Natural killer cell (primary cell): ENCODE results near the gene ICAM2. TPM values are rescaled to one million over a fixed set of nuclear protein-coding genes. Genes with fewer than 3 reads are reported as not detected.

Source experiments
- ATAC-seq, 3 donors: fragments of 150-1000 bp in 2 of 3; fragments of 200-7000 bp in 1 of 3; cut with Tn5 transposase; 1 replicate in 1 of 3; 2 replicates in 2 of 3; pipeline ENCODE4 v1.10.0; 2021; ENCODE audit warnings: mild to moderate bottlenecking in 2 of 3, moderate library complexity in 2 of 3
- DNase-seq, 2 donors: peaks; one replicate each; pipeline versions ENCODE4 v3.0.0 to v3.0.0-alpha.2; 2013 to 2021; ENCODE audit warnings: mixed read lengths in 1 of 2
- H3K27ac ChIP-seq: one replicate; pipeline ENCODE4 v1.5.1; 2013; ENCODE audit warnings: mild to moderate bottlenecking, low read length
- H3K27me3 ChIP-seq: one replicate; pipeline ENCODE4 v1.6.1; 2013; ENCODE audit warnings: low read length; ENCODE audit not compliant: control insufficient read depth, insufficient read depth
- H3K36me3 ChIP-seq: one replicate; pipeline ENCODE4 v1.6.1; 2013; ENCODE audit warnings: low read length; ENCODE audit not compliant: control insufficient read depth, insufficient read depth
- H3K4me1 ChIP-seq: one replicate; pipeline ENCODE4 v1.6.1; 2013; ENCODE audit warnings: low read length; ENCODE audit not compliant: control insufficient read depth, insufficient read depth
- H3K4me3 ChIP-seq: one replicate; pipeline ENCODE4 v1.5.1; 2013; ENCODE audit warnings: low read length
- H3K9me3 ChIP-seq: one replicate; pipeline ENCODE4 v1.6.1; 2013; ENCODE audit warnings: low read length; ENCODE audit not compliant: control insufficient read depth, insufficient read depth
- H3K27ac Mint-ChIP-seq, 2 donors: one replicate each; pipeline ENCODE4 v1.8.0; 2022; ENCODE audit warnings: mild to moderate bottlenecking in 2 of 2, mixed read lengths in 2 of 2, moderate library complexity in 1 of 2
- H3K27me3 Mint-ChIP-seq, 2 donors: one replicate each; pipeline ENCODE4 v1.8.0; 2022; ENCODE audit warnings: low read depth in 2 of 2, mixed read lengths in 2 of 2
- H3K36me3 Mint-ChIP-seq: one replicate; pipeline ENCODE4 v1.8.0; 2022; ENCODE audit warnings: mixed read lengths
- H3K4me1 Mint-ChIP-seq, 2 donors: one replicate each; pipeline ENCODE4 v1.8.0; 2022; ENCODE audit warnings: mixed read lengths in 2 of 2
- H3K4me3 Mint-ChIP-seq: one replicate; pipeline ENCODE4 v1.8.0; 2022; ENCODE audit warnings: mild to moderate bottlenecking, moderate library complexity, mixed read lengths
- H3K9me3 Mint-ChIP-seq, 2 donors: one replicate each; pipeline ENCODE4 v1.8.0; 2022; ENCODE audit warnings: mixed read lengths in 2 of 2
- WGBS: methylation state at CpG from one replicate; pipeline ENCODE4 v1.1.7; 2013; ENCODE audit warnings: missing lambda C conversion rate; ENCODE audit not compliant: insufficient coverage; 5-methylcytosine and 5-hydroxymethylcytosine counted together
- intact Hi-C: fragments of 100-400 bp; cut with micrococcal nuclease; formaldehyde crosslinking; loops from one replicate; pipeline ENCODE4 v1.14.2; 2022
- total RNA-seq, 4 donors: library from RNA; stranded (reverse); fragments of 120-200 nt in 1 of 4; gene quantifications; one replicate each; pipeline versions ENCODE4 v1.2.3 to v1.2.4, GENCODE V29; 2013 to 2022
- TF ChIP-seq, protein P1 (sequence below): fragments of 200-600 bp; IDR thresholded peaks from one replicate; pipeline ENCODE4 v1.8.0; 2022; ENCODE audit warnings: antibody characterized with exemption

ICAM2 gene
- total RNA-seq, 3 donors from 2014 or later (not counting 1 experiment from before 2014, with no cell fraction given) = 73.2 to 91.0 (median 78.0) TPM

DNA sequence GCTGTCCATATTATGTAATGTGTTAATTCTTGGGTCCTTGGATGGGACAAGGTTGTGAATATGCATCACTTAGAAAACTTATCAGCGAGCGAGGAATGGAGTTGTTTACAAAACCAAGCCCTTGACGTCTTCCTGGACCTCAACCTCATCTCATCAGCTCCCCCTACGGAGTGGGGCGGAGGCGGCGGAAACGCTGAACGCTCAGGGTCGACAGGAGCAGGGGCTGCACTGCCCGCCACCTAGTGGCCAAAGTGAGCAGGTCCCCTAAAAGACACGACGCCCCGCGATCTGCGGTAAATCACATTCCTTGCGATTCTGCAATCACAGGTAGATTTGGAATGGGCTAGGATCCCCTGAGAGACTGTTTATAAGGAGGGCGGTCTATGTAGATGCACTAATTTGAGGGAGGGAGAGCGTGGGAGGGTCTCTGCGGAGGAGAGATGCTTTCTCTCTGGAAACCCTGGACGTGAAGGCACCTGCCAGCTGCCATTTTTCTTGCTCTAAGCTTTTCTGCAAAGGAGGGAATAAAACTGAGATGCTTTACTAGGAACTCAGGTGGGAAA lies 5.4 kb upstream of the ICAM2 start:
- ATAC-seq (peak; percentile 70 to 90 (median 78)), DNase-seq (peak; percentile 89 to 98)
- H3K27me3 ChIP-seq = no peaks in the 10 kb centered on the region
- H3K4me3 ChIP-seq = peak overlapping the region; percentile 7
- peak overlapping the region; percentile 98 to 100 for H3K27ac Mint-ChIP-seq
- no peaks in the 10 kb centered on the region for H3K27me3 Mint-ChIP-seq
- H3K4me1 Mint-ChIP-seq = peaks cover 48 to 51% of the 10 kb centered on the region in 2 donors
- no peaks in the 10 kb centered on the region for H3K36me3 Mint-ChIP-seq
- H3K27ac ChIP-seq = peak overlapping the region; percentile 96
- intact Hi-C loops = loop anchor here (1.0 to 5.0 kb wide), 7 partner anchors 10 to 236 kb away; partner anchors contain the start of gene TEX2
- H3K4me3 Mint-ChIP-seq = peak overlapping the region; percentile 93
- H3K9me3 Mint-ChIP-seq = no peaks in the 10 kb centered on the region
- TF ChIP-seq, protein P1, sequence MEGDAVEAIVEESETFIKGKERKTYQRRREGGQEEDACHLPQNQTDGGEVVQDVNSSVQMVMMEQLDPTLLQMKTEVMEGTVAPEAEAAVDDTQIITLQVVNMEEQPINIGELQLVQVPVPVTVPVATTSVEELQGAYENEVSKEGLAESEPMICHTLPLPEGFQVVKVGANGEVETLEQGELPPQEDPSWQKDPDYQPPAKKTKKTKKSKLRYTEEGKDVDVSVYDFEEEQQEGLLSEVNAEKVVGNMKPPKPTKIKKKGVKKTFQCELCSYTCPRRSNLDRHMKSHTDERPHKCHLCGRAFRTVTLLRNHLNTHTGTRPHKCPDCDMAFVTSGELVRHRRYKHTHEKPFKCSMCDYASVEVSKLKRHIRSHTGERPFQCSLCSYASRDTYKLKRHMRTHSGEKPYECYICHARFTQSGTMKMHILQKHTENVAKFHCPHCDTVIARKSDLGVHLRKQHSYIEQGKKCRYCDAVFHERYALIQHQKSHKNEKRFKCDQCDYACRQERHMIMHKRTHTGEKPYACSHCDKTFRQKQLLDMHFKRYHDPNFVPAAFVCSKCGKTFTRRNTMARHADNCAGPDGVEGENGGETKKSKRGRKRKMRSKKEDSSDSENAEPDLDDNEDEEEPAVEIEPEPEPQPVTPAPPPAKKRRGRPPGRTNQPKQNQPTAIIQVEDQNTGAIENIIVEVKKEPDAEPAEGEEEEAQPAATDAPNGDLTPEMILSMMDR = peak; percentile 97
- peaks cover 56% of the 10 kb centered on the region for H3K4me1 ChIP-seq
- H3K36me3 ChIP-seq = no peaks in the 10 kb centered on the region
- 2% methylated on average over 21 of the region's 21 CpGs for WGBS
- H3K9me3 ChIP-seq = no peaks in the 10 kb centered on the region

DNA sequence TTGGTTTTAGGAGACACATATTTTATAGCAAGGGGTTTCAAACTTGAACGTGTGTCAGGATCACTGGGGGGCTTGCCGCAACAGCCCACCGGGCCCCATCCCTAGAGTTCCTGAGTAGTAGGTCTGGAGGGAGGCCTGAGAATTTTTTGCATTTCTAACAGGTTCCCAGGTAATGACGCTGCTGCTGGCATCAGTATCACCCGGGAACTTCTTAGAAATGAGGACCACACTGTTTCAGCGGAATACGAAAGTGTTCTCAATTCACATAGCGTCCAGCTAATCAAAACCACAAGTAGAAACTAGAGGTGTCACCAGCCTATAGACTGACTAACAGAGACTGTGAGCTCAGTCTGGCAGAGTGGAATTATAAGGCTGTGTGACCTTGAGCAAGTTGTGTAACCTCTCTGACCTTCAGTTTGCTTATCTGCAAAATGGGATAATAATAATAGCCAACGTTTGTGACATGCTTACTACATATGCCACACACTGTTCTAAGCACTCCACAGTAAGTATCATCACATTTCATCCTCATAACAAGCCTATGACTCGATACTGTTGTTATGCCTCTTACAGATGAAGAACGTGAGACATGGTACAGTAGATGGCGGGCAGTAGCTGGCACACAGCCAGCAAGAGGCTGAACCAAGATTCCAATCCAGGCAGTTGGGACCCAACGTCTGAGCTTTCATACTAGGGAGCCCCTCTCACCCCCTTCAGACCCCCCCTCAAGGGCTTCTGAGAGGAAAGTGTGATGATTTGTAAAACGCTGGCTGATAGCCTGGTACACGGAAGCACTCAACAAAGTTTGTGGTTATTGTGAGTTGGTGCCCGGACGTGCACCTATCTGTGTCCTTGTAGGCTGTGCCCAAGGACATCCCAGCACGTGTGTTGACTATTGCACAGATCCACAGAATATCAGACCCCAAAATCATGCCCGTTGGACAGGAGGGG lies 4.6 kb upstream of the ICAM2 start:
- Mint-ChIP-seq H3K4me1 (peaks cover 51 to 54% of the 10 kb centered on the region in 2 donors), H3K9me3 (no peaks in the 10 kb centered on the region), H3K36me3 (no peaks in the 10 kb centered on the region), H3K27ac (peak overlapping the region; percentile 98 to 100), H3K4me3 (peak overlapping the region; percentile 93), H3K27me3 (no peaks in the 10 kb centered on the region)
- H3K36me3 ChIP-seq = no peaks in the 10 kb centered on the region
- peak; percentile 61 to 75 for DNase-seq
- TF ChIP-seq, protein P1 = no peak
- H3K27me3 ChIP-seq = no peaks in the 10 kb centered on the region
- peak overlapping the region; percentile 96 for H3K27ac ChIP-seq
- peaks cover 57% of the 10 kb centered on the region for H3K4me1 ChIP-seq
- WGBS = 37% methylated on average over 16 of the region's 19 CpGs
- H3K4me3 ChIP-seq = no peak overlapping the region
- peak; percentile 32 to 44 (median 33) for ATAC-seq
- H3K9me3 ChIP-seq = no peaks in the 10 kb centered on the region
- intact Hi-C loops = loop anchor here (1.0 to 5.0 kb wide), 8 partner anchors 9 to 237 kb away; partner anchors contain the start of genes SMARCD2 and TEX2

DNA sequence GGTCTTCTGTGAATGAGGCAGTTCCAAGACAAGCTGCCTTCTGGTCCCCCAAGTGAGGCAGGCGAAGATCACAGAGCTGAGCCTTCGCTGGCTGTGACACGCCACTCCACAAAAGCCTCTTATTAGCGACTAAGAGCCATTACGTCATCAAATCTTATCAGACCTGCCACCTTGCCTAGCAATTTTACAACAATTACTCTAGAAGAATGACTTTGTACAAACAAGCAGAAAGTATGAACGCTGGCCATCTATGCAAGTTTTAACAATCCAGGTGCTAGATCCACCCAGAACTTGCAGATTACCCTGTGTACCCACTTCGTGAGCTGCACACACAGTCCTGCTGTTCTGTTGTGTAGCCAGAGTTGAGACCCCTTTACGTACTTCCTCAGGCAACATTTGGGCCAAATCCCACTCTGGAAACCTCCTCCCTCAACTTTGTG lies 3.8 kb upstream of the ICAM2 start:
- 70% methylated on average over 8 of the region's 8 CpGs for WGBS
- Mint-ChIP-seq H3K27me3 (no peaks in the 10 kb centered on the region), H3K27ac (peak overlapping the region; percentile 98 to 100), H3K4me1 (peaks cover 55 to 60% of the 10 kb centered on the region in 2 donors), H3K9me3 (no peaks in the 10 kb centered on the region), H3K36me3 (no peaks in the 10 kb centered on the region), H3K4me3 (peak overlapping the region; percentile 93)
- H3K27me3 ChIP-seq = no peaks in the 10 kb centered on the region
- H3K4me3 ChIP-seq = no peak overlapping the region
- H3K36me3 ChIP-seq = no peaks in the 10 kb centered on the region
- intact Hi-C loops = loop anchor here (2.0 to 5.0 kb wide), 5 partner anchors 27 to 182 kb away; partner anchors contain the start of gene SMARCD2
- peak overlapping the region; percentile 96 for H3K27ac ChIP-seq
- H3K9me3 ChIP-seq = no peaks in the 10 kb centered on the region
- TF ChIP-seq, protein P1 = no peak
- peaks cover 61% of the 10 kb centered on the region for H3K4me1 ChIP-seq
- DNase-seq (no peak), ATAC-seq (no peak)
